ENCODE measurements around the gene SAYSD1. TPM values are rescaled to one million over a fixed set of nuclear protein-coding genes. Genes with fewer than 3 reads are reported as not detected.
A peak's percentile ranks its signal among the peaks of the same experiment; 100 is the strongest.

SAYSD1 gene
- total RNA-seq, 1 experiment from 2014 or later = 9.4 TPM

GRCh38 chr6:39102071-39102820 lies 12.7 kb downstream of the SAYSD1 start:
- peaks cover 0 to 8% (median 6%) of the 10 kb centered on the region in 3 experiments; a peak in 3 of 7 replicates for H3K36me3 Mint-ChIP-seq (ENCODE audit: insufficient read depth in 1 of 3, low read depth in 3 of 3)

More at GRCh38 chr6:39102071-39102820, 12.7 kb downstream of the SAYSD1 start:
- Mint-ChIP-seq H3K27me3 (ENCODE audit: low read depth) (peaks cover 1% of the 10 kb centered on the region), H3K9me3 (no peaks in the 10 kb centered on the region), H3K4me3 (no peak overlapping the region), H3K27ac (no peak overlapping the region), H3K4me1 (peaks cover 9 to 10% of the 10 kb centered on the region in 2 experiments)
- H3K9ac ChIP-seq (ENCODE audit: extremely low read depth, insufficient read length, low read length) = no peak overlapping the region
- no peak overlapping the region for H2BK120ac ChIP-seq (ENCODE audit: low read depth, low read length, poor library complexity, severe bottlenecking)
- no CpG with 5 or more reads among the region's 12 CpGs for WGBS (ENCODE audit: extremely low coverage, insufficient read length, low lambda C conversion rate)
- no peak overlapping the region for H4K8ac ChIP-seq (replicated peaks; ENCODE audit: insufficient read length, low read depth, low read length)
- H3K56ac ChIP-seq (ENCODE audit: insufficient read length, low read depth, low read length) = no peak overlapping the region
- H3K23ac ChIP-seq (ENCODE audit: insufficient read length, low read depth, low read length) = no peak overlapping the region
- DNase-seq = peak; percentile 79
- no peak overlapping the region for H2BK12ac ChIP-seq (ENCODE audit: insufficient read length, low read depth, low read length)
- H3K23me2 ChIP-seq (ENCODE audit: insufficient read length, low read depth, low read length, poor library complexity, severe bottlenecking) = no peaks in the 10 kb centered on the region
- H2BK5ac ChIP-seq (ENCODE audit: insufficient read length, low read length) = no peak overlapping the region
- H2AK5ac ChIP-seq (ENCODE audit: insufficient read length, low read length) = no peak overlapping the region
- H2BK15ac ChIP-seq (ENCODE audit: low read depth, low read length) = no peak overlapping the region
- no peak overlapping the region for H3K18ac ChIP-seq (ENCODE audit: insufficient read length, low read depth, low read length)
- no peak overlapping the region for H3K14ac ChIP-seq (ENCODE audit: insufficient read depth, low read length)
- H3K79me2 ChIP-seq (ENCODE audit: insufficient read depth, low read length) = no peaks in the 10 kb centered on the region
- H3K79me1 ChIP-seq (ENCODE audit: insufficient read depth, low read depth, low read length, poor library complexity, severe bottlenecking) = no peaks in the 10 kb centered on the region
- H3T11ph ChIP-seq (ENCODE audit: low read length) = no peak overlapping the region
- no peak overlapping the region for H2AFZ ChIP-seq (ENCODE audit: low read length)
- no peak overlapping the region for H3K27ac ChIP-seq (ENCODE audit: insufficient read length, low read depth, low read length)
- no peaks in the 10 kb centered on the region for H3K4me1 ChIP-seq (ENCODE audit: insufficient read depth, low read length)
- H3K4ac ChIP-seq (ENCODE audit: low read depth, low read length) = no peak overlapping the region
- TF ChIP-seq, protein P1, sequence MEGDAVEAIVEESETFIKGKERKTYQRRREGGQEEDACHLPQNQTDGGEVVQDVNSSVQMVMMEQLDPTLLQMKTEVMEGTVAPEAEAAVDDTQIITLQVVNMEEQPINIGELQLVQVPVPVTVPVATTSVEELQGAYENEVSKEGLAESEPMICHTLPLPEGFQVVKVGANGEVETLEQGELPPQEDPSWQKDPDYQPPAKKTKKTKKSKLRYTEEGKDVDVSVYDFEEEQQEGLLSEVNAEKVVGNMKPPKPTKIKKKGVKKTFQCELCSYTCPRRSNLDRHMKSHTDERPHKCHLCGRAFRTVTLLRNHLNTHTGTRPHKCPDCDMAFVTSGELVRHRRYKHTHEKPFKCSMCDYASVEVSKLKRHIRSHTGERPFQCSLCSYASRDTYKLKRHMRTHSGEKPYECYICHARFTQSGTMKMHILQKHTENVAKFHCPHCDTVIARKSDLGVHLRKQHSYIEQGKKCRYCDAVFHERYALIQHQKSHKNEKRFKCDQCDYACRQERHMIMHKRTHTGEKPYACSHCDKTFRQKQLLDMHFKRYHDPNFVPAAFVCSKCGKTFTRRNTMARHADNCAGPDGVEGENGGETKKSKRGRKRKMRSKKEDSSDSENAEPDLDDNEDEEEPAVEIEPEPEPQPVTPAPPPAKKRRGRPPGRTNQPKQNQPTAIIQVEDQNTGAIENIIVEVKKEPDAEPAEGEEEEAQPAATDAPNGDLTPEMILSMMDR (conservative IDR thresholded peaks at IDR 0.05) = peak; percentile 81
- H3K4me2 ChIP-seq (ENCODE audit: insufficient read depth, insufficient read length, low read length) = no peak overlapping the region
- H4K5ac ChIP-seq (ENCODE audit: insufficient read length, low read depth, low read length) = no peak overlapping the region
- H3K9me3 ChIP-seq (ENCODE audit: control insufficient read depth, low read depth, low read length) = no peaks in the 10 kb centered on the region
- no peak overlapping the region for H4K91ac ChIP-seq (ENCODE audit: insufficient read length, low read depth, low read length)
- H3K27me3 ChIP-seq (ENCODE audit: insufficient read depth, low read length) = no peaks in the 10 kb centered on the region
- no peaks in the 10 kb centered on the region for H4K20me1 ChIP-seq (ENCODE audit: control insufficient read depth, insufficient read depth, insufficient read length)
- no peak overlapping the region for H2BK20ac ChIP-seq (ENCODE audit: low read depth, low read length, poor library complexity, severe bottlenecking)

All from H9 (cell line).